ENCODE measurements around the gene ARHGAP31.
A peak's percentile ranks its signal among the peaks of the same experiment; 100 is the strongest.
"Not testable (repeated sequence)": the region's sequence is repeated elsewhere in the genome, so short reads cannot be mapped to it uniquely, and the experiment has no call there.

Gene ARHGAP31, protein sequence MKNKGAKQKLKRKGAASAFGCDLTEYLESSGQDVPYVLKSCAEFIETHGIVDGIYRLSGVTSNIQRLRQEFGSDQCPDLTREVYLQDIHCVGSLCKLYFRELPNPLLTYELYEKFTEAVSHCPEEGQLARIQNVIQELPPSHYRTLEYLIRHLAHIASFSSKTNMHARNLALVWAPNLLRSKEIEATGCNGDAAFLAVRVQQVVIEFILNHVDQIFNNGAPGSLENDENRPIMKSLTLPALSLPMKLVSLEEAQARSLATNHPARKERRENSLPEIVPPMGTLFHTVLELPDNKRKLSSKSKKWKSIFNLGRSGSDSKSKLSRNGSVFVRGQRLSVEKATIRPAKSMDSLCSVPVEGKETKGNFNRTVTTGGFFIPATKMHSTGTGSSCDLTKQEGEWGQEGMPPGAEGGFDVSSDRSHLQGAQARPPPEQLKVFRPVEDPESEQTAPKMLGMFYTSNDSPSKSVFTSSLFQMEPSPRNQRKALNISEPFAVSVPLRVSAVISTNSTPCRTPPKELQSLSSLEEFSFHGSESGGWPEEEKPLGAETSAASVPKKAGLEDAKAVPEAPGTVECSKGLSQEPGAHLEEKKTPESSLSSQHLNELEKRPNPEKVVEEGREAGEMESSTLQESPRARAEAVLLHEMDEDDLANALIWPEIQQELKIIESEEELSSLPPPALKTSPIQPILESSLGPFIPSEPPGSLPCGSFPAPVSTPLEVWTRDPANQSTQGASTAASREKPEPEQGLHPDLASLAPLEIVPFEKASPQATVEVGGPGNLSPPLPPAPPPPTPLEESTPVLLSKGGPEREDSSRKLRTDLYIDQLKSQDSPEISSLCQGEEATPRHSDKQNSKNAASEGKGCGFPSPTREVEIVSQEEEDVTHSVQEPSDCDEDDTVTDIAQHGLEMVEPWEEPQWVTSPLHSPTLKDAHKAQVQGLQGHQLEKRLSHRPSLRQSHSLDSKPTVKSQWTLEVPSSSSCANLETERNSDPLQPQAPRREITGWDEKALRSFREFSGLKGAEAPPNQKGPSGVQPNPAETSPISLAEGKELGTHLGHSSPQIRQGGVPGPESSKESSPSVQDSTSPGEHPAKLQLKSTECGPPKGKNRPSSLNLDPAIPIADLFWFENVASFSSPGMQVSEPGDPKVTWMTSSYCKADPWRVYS (N-terminal part only)

GRCh38 chr3:119293871-119294695 lies at the start of gene ARHGAP31:
ARHGAP31 (plus strand) TSS chr3:119294383; CDS start chr3:119294905, 522 bp downstream.
- peak; percentile 37 for DNase-seq

DNA sequence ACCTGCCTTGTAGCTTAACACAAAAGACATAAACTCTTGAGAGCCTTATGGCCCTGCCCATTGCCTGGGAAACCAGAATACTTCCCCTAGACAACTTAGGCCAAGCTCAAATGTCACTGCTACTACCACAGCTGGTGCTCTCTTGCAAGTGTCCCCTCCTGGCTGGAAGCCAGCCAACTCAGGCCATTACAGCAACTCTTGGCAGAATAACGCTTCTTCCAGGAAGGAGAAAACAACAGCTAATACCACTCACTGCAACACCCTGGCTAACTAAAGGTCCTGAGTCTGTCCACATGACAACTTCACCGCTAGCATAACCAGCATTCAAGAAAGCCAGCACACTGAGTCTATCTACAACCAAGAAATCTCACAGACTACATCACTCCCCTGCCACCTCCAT lies 48.4 kb upstream of the ARHGAP31 start:
- DNase-seq, result no peak

- DNase-seq, result no peak
Measured at GRCh38 chr3:119255214-119255613, 39.0 kb upstream of the ARHGAP31 start.

DNA sequence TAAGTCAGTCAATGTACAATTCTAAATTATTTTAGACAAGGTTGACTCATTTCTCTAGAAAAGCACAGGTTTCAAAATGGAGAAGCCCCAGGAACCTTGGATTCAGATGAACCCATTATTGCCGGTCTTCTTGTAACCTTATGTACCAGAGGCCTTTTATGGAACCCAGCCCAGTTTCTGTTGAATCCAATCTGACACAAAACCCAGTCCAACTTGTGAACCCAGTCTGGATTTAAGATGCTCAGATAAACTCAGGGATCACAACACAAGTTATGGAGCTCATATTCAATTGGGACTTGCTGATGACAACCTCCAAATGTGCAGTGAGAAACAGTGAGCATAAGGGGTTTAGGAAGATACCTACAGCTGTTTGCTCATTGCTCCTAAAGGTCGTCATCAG lies 37.1 kb upstream of the ARHGAP31 start:
- no peak for DNase-seq

DNA sequence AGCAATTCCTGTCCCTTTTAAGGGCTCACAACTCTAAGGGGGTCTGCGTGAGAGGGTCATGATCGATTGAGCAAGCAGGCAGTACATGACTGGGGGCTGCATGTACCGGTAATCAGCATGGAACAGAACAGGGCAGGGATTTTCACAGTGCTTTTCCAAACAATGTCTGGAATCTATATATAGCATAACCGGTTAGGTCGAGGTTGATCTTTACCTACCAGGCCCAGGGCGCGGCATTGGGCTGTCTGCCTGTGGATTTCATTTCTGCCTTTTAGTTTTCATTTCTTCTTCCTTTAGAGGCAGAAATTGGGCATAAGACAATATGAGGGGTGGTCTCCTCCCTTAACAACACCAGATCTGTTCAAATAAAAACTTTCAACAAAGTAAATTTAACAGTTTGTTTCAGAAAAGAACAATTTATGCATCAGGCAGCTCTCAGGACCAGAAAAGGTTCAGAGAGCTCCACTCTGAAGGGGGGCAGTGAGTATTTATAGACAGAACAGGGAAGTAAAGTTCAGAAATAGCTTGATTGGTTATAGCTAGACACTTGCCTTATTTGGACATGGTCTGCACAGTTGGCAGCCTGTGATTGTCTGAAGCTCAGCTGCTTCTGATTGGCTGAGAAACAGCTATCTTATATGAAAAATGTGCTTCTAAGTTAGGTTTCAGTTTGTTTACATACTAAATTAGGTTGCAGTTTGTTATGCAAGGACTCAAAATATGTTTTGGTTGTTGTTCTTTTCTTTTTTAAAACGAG lies 36.4 kb upstream of the ARHGAP31 start:
- no peak for DNase-seq

GRCh38 chr3:119258915-119259314 lies 35.3 kb upstream of the ARHGAP31 start:
- DNase-seq, result no peak

GRCh38 chr3:119259821-119260220 lies 34.4 kb upstream of the ARHGAP31 start:
- DNase-seq, result no peak

GRCh38 chr3:119261055-119261454 lies 33.1 kb upstream of the ARHGAP31 start:
- DNase-seq, result no peak

DNA sequence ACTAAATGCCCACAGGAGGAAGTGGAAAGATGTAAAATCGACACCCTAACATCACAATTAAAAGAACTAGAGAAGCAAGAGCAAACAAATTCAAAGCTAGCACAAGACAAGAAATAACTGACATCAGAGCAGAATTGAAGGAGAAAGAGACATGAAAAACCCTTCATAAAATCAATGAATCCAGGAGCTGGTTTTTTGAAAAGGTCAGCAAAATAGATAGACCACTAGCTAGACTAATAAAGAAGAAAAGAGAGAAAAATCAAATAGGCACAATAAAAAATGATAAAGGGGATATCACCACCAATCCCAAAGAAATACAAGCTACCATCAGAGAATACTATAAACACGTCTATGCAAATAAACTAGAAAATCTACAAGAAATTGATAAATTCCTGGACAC lies 24.0 kb upstream of the ARHGAP31 start:
- DNase-seq, result not testable (repeated sequence)

DNA sequence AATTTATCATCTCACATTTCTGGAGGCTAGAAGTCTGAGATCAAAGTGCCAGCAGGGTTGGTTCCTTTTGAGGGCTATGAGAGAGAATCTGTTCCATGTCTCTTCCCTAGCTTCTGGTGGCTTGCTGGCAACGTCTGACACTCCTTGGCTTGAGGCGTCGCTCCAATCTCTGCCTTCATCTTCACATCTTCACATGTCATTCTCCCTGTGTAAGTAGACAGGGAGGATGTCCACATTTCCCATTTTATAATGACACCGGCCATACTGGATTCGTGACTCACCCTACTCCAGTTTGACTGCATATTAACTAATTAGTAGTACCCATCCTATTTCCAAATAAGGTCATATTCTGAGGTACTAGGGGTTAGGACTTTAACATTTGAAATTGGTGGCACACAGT lies 17.5 kb upstream of the ARHGAP31 start:
- DNase-seq, result no peak

DNA sequence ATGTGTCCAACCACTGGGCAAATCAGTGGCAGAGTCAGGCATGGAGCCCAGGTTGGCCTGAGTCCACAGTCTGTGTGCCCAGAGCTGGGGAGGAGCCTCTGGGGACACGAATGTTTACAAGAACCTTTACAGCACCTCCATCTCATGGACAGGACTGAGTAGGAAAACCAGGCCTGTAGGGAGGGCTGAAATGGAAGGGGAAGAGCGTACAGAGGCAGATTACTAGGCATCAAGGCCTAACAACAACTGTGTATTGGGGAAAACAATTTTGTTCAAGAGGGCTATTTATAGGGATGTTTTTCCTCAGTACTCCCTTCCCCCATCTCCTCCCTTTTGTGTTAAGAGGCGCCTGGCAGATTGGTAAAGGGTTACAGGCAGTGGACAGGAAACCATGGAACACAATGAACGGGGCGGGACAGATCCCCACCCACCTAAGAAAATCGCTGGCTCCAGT lies 15.1 kb upstream of the ARHGAP31 start:
- peak; percentile 28 for DNase-seq

- DNase-seq, result no peak
Measured at GRCh38 chr3:119279584-119280243, 14.5 kb upstream of the ARHGAP31 start.

- no peak for DNase-seq
Measured at GRCh38 chr3:119288669-119289403, 5.3 kb upstream of the ARHGAP31 start.

- no peak for DNase-seq
Measured at GRCh38 chr3:119289404-119289770, 4.8 kb upstream of the ARHGAP31 start.

GRCh38 chr3:119290613-119291012 lies 3.6 kb upstream of the ARHGAP31 start:
- DNase-seq, result no peak

DNA sequence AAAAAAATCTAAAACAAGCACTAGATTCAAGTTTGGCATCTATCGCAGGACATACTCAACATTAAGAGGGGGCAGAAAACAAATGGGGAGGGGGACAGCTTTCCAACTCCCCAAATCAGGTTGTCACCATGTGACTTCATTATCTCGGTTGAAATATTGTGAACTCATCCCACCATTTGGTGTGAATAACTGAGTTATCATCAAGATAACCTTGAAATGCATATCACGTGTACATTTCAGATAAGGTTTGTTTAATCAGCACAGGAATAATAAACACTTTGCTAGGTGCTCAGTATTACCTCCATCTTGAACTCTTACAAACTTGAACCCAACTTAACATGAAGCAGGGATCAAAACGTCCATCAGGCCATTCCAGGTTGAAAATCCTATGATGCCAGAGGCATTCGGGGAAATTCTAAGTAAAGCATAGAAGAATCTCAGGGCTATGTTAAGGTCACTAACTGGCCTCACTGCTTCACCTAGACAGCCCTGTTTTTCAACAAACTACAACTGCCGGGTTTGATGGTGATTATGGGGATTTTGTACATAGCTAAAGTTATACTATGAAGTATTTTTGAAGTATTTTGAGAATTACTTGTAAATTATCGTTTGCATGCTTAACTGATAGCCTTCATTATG lies 3.0 kb upstream of the ARHGAP31 start:
- DNase-seq, result no peak

DNA sequence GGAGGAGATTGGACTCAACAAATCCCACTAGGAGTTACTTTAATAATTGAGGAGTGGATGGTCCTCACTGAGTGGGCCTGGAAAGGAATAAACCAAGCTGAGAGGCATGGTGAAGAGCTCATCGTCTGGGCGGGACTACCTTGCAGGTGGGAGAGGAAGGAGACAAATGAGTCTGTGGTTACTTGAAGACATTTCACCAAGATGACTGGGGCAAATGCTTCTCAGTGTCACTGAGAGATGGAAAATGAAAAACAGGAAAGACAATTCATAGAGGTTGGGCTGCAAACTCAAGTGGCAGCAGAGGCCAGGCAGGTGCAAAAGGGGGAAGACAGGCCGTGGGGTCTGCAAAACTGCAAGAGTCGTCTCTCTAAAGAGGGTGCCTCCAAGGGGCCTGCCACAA lies 1.5 kb upstream of the ARHGAP31 start:
- DNase-seq, result no peak

- no peak for DNase-seq
Measured at GRCh38 chr3:119293105-119293870, 895 bp upstream of the ARHGAP31 start.
